HG02884 (cell line): ENCODE data around the gene CEMIP.

Experiments used
- ATAC-seq: cut with Tn5 transposase; IDR thresholded peaks from one replicate; pipeline ENCODE4 v1.9.1; 2021; ENCODE audit warnings: mild to moderate bottlenecking, moderate library complexity; ENCODE audit not compliant: unreplicated experiment

CEMIP gene

GRCh38 chr15:80844011-80844732, 65.0 kb downstream of the CEMIP start:
- ATAC-seq: no peak

- no peak for ATAC-seq
These were observed 67.1 kb downstream of the CEMIP start for GRCh38 chr15:80846031-80846815.

GRCh38 chr15:80849308-80849707, 70.1 kb downstream of the CEMIP start:
- ATAC-seq: no peak

GRCh38 chr15:80850941-80851451, 71.8 kb downstream of the CEMIP start:
- ATAC-seq: no peak

- ATAC-seq: no peak
These were observed 73.5 kb downstream of the CEMIP start for GRCh38 chr15:80852676-80853075.

- ATAC-seq: no peak
These were observed 74.9 kb downstream of the CEMIP start for GRCh38 chr15:80854104-80854503.

GRCh38 chr15:80855206-80855605, 76.0 kb downstream of the CEMIP start:
- ATAC-seq: no peak

- no peak for ATAC-seq
These were observed 77.2 kb downstream of the CEMIP start for GRCh38 chr15:80856400-80856799.

GRCh38 chr15:80856809-80857377, 77.7 kb downstream of the CEMIP start:
- no peak for ATAC-seq

- ATAC-seq: no peak
These were observed 82.6 kb downstream of the CEMIP start for GRCh38 chr15:80861731-80862170.

GRCh38 chr15:80864666-80865065, 85.5 kb downstream of the CEMIP start:
- ATAC-seq: no peak

GRCh38 chr15:80866936-80867335, 87.8 kb downstream of the CEMIP start:
- ATAC-seq: no peak

- ATAC-seq: no peak
These were observed 91.2 kb downstream of the CEMIP start for GRCh38 chr15:80870366-80870765.

GRCh38 chr15:80870893-80871292, 91.7 kb downstream of the CEMIP start:
- ATAC-seq: no peak

GRCh38 chr15:80871858-80872257, 92.7 kb downstream of the CEMIP start:
- ATAC-seq: no peak

- ATAC-seq: no peak
These were observed 94.3 kb downstream of the CEMIP start for GRCh38 chr15:80873366-80873952.

- ATAC-seq: no peak
These were observed 96.6 kb downstream of the CEMIP start for GRCh38 chr15:80875568-80876347.

GRCh38 chr15:80876348-80876674, 97.1 kb downstream of the CEMIP start:
- no peak for ATAC-seq

- no peak for ATAC-seq
These were observed 99.2 kb downstream of the CEMIP start for GRCh38 chr15:80878242-80878866.

GRCh38 chr15:80878867-80879250, 99.7 kb downstream of the CEMIP start:
- ATAC-seq: no peak
